Measurements from ENCODE around the gene CHN2. TPM values are rescaled to one million over a fixed set of nuclear protein-coding genes. Genes with fewer than 3 reads are reported as not detected.

Gene CHN2
- polyA plus RNA-seq, 2 of the 4 experiments (the other 2 are of a cell fraction), result 0.06 TPM; not detected in 1

DNA sequence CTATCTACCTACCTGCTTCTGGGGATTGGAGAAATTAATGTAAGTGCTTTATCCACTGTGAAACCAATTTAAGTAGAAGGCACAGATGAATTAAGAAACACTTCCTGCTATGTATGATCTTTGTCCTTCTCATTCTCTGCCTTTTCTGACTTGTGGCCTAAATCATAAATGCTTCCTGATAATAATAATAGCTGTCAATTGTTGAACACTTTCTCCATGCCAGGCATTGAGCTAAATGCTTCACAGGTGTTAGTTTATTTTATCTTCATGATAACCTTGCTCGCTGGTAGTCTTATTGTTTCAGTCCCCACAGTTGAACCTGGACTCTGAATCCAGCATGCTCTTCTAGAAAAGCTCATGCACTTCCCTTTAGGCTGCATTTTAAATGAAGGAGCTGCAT, 75.4 kb downstream of the CHN2 start:
- Histone ChIP-seq H3K4me3 (no peak overlapping the region), H3K4me1 (no peaks in the 10 kb centered on the region), H3K4me2 (no peak overlapping the region), H3K27ac (no peak overlapping the region), H3K9me3 (no peaks in the 10 kb centered on the region)
- TF ChIP-seq TFCP2L1 (CRISPR knock-in tag; IDR thresholded peaks at IDR 0.05) (no peak), EP300 (IDR thresholded peaks at IDR 0.05) (no peak), ESRRA (IDR thresholded peaks at IDR 0.05; ENCODE audit: borderline replicate concordance, low read length) (no peak), ZSCAN20 (CRISPR knock-in tag; IDR thresholded peaks at IDR 0.05) (no peak), ZFP36 (IDR thresholded peaks at IDR 0.05; ENCODE audit: borderline replicate concordance, partially characterized antibody) (no peak), RCOR1 (IDR thresholded peaks at IDR 0.05; ENCODE audit: low read depth, low read length) (no peak), FOSL2 (IDR thresholded peaks at IDR 0.05) (no peak), FOSL2 (CRISPR knock-in tag; IDR thresholded peaks at IDR 0.05) (no peak), CBX2 (IDR thresholded peaks at IDR 0.05; ENCODE audit: borderline replicate concordance, low read depth) (no peak), RAD21 (conservative IDR thresholded peaks at IDR 0.05 in 1 of 2, IDR thresholded peaks at IDR 0.05 in 1 of 2) (no peak), HES2 (IDR thresholded peaks at IDR 0.05) (no peak), EHF (CRISPR knock-in tag; IDR thresholded peaks at IDR 0.05) (no peak), HOXB13 (CRISPR knock-in tag; IDR thresholded peaks at IDR 0.05; ENCODE audit: low read depth) (no peak), HDAC2 (IDR thresholded peaks at IDR 0.05) (no peak), HEYL (CRISPR knock-in tag; IDR thresholded peaks at IDR 0.05) (no peak), MAFK (IDR thresholded peaks at IDR 0.05; ENCODE audit: partially characterized antibody) (no peak), RFX5 (IDR thresholded peaks at IDR 0.05) (no peak), HMGXB4 (CRISPR knock-in tag; IDR thresholded peaks at IDR 0.05; ENCODE audit: borderline replicate concordance) (no peak)
- TF ChIP-seq, protein P1, sequence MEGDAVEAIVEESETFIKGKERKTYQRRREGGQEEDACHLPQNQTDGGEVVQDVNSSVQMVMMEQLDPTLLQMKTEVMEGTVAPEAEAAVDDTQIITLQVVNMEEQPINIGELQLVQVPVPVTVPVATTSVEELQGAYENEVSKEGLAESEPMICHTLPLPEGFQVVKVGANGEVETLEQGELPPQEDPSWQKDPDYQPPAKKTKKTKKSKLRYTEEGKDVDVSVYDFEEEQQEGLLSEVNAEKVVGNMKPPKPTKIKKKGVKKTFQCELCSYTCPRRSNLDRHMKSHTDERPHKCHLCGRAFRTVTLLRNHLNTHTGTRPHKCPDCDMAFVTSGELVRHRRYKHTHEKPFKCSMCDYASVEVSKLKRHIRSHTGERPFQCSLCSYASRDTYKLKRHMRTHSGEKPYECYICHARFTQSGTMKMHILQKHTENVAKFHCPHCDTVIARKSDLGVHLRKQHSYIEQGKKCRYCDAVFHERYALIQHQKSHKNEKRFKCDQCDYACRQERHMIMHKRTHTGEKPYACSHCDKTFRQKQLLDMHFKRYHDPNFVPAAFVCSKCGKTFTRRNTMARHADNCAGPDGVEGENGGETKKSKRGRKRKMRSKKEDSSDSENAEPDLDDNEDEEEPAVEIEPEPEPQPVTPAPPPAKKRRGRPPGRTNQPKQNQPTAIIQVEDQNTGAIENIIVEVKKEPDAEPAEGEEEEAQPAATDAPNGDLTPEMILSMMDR (IDR thresholded peaks at IDR 0.05), result no peak
- WGBS (ENCODE audit: missing lambda C conversion rate), result 9% methylated on average over 1 of the region's 1 CpG
- DNase-seq (ENCODE audit: low read depth in 1 of 2, low spot score in 1 of 2) (no peak), FAIRE-seq (no peak), ATAC-seq (no peak)
- POLR2A ChIA-PET, result no interaction called here
- CTCF ChIA-PET, result no interaction called here

GRCh38 chr7:29270594-29271318, 76.2 kb downstream of the CHN2 start:
- ChIA-PET CTCF (no interaction called here), POLR2A (no interaction called here)
- no peaks in the 10 kb centered on the region for H3K4me1 ChIP-seq
- 40% methylated on average over 4 of the region's 4 CpGs for WGBS (ENCODE audit: missing lambda C conversion rate)
- H3K27ac ChIP-seq, result no peak overlapping the region
- no peak overlapping the region for H3K4me3 ChIP-seq
- ATAC-seq (no peak), DNase-seq (ENCODE audit: low read depth in 1 of 2, low spot score in 1 of 2) (no peak), FAIRE-seq (no peak)
- no peak overlapping the region for H3K4me2 ChIP-seq
- H3K9me3 ChIP-seq, result no peaks in the 10 kb centered on the region
- TF ChIP-seq HDAC2 (IDR thresholded peaks at IDR 0.05), result no peak
- no peak for TF ChIP-seq KDM5A (IDR thresholded peaks at IDR 0.05)
- no peak for TF ChIP-seq MAFK (IDR thresholded peaks at IDR 0.05; ENCODE audit: partially characterized antibody)
- no peak for TF ChIP-seq HES2 (IDR thresholded peaks at IDR 0.05)
- TF ChIP-seq HMGXB4 (CRISPR knock-in tag; IDR thresholded peaks at IDR 0.05; ENCODE audit: borderline replicate concordance), result no peak
- no peak for TF ChIP-seq POLR2AphosphoS2 (conservative IDR thresholded peaks at IDR 0.05; ENCODE audit: low read length)
- no peak for TF ChIP-seq RARB (CRISPR knock-in tag; IDR thresholded peaks at IDR 0.05)
- TF ChIP-seq RAD21 (conservative IDR thresholded peaks at IDR 0.05 in 1 of 2, IDR thresholded peaks at IDR 0.05 in 1 of 2), result no peak
- TF ChIP-seq EHF (CRISPR knock-in tag; IDR thresholded peaks at IDR 0.05), result no peak
- TF ChIP-seq USF2 (IDR thresholded peaks at IDR 0.05), result no peak
- no peak for TF ChIP-seq CHD4 (IDR thresholded peaks at IDR 0.05; ENCODE audit: borderline replicate concordance)
- TF ChIP-seq, protein P2, sequence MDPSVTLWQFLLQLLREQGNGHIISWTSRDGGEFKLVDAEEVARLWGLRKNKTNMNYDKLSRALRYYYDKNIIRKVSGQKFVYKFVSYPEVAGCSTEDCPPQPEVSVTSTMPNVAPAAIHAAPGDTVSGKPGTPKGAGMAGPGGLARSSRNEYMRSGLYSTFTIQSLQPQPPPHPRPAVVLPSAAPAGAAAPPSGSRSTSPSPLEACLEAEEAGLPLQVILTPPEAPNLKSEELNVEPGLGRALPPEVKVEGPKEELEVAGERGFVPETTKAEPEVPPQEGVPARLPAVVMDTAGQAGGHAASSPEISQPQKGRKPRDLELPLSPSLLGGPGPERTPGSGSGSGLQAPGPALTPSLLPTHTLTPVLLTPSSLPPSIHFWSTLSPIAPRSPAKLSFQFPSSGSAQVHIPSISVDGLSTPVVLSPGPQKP (IDR thresholded peaks at IDR 0.05; ENCODE audit: low read depth, low read length), result no peak
- TF ChIP-seq HOXB5 (CRISPR knock-in tag; IDR thresholded peaks at IDR 0.05), result no peak
- no peak for TF ChIP-seq EHMT2 (IDR thresholded peaks at IDR 0.05; ENCODE audit: low read depth)
- no peak for TF ChIP-seq RFX5 (IDR thresholded peaks at IDR 0.05)
- TF ChIP-seq JUN (IDR thresholded peaks at IDR 0.05), result no peak

Data from A549 (cell line).